Measurements from ENCODE around the gene KSR1. TPM values are rescaled to one million over a fixed set of nuclear protein-coding genes. Genes with fewer than 3 reads are reported as not detected.

KSR1 gene
- total and polyA plus RNA-seq, 2 experiments from 2014 or later, result 7.8 to 53.2 TPM

- no peak for ATAC-seq
- Mint-ChIP-seq H3K27ac (no peak overlapping the region), H3K4me3 (no peak overlapping the region), H3K27me3 (ENCODE audit: insufficient read depth, low read depth, poor library complexity) (no peaks in the 10 kb centered on the region), H3K4me1 (peaks cover 25% of the 10 kb centered on the region), H3K36me3 (ENCODE audit: low read depth) (no peaks in the 10 kb centered on the region), H3K9me3 (no peaks in the 10 kb centered on the region)
- Histone ChIP-seq H3K27me3 (ENCODE audit: insufficient read depth) (no peaks in the 10 kb centered on the region), H4K20me1 (replicated peaks; ENCODE audit: insufficient read depth) (peaks cover 12% of the 10 kb centered on the region), H3K4me3 (no peak overlapping the region), H3F3A (replicated peaks; ENCODE audit: low read depth) (no peaks in the 10 kb centered on the region), H3K4me1 (ENCODE audit: insufficient read depth) (no peaks in the 10 kb centered on the region; the same call in 1 of the 2 replicates), H3K79me2 (replicated peaks; ENCODE audit: insufficient read depth) (peaks cover 88% of the 10 kb centered on the region), H3K9me2 (ENCODE audit: insufficient read depth) (peaks cover 3% of the 10 kb centered on the region; the same call in 1 of the 2 replicates), H3K27ac (ENCODE audit: low read depth) (no peak overlapping the region), H2AFZ (no peak overlapping the region), H3K36me3 (ENCODE audit: insufficient read depth) (no peaks in the 10 kb centered on the region), H3K4me2 (no peak overlapping the region)
- no peak for DNase-seq (ENCODE audit: low spot score)
- TF ChIP-seq ZNF331 (CRISPR knock-in tag; IDR thresholded peaks at IDR 0.05; ENCODE audit: low read depth) (no peak), EZH2 (IDR thresholded peaks at IDR 0.05; ENCODE audit: low read depth, unreplicated experiment) (no peak), NANOG (IDR thresholded peaks at IDR 0.05; ENCODE audit: borderline replicate concordance) (no peak), REST (IDR thresholded peaks at IDR 0.05; ENCODE audit: unreplicated experiment) (no peak), STAT1 (IDR thresholded peaks at IDR 0.05; ENCODE audit: unreplicated experiment) (no peak), ZNF462 (CRISPR knock-in tag; IDR thresholded peaks at IDR 0.05) (no peak), ZNF114 (CRISPR knock-in tag; IDR thresholded peaks at IDR 0.05) (no peak), EZH2phosphoT487 (IDR thresholded peaks at IDR 0.05; ENCODE audit: unreplicated experiment) (no peak)
Observed at GRCh38 chr17:27544350-27545131, 88.3 kb downstream of the KSR1 start.
